ENCODE data around the gene LRCH3. TPM values are rescaled to one million over a fixed set of nuclear protein-coding genes. Genes with fewer than 3 reads are reported as not detected.

The LRCH3 gene
- polyA plus RNA-seq, 2 of the 4 experiments (the other 2 are of a cell fraction): 14.2 to 44.6 TPM

DNA sequence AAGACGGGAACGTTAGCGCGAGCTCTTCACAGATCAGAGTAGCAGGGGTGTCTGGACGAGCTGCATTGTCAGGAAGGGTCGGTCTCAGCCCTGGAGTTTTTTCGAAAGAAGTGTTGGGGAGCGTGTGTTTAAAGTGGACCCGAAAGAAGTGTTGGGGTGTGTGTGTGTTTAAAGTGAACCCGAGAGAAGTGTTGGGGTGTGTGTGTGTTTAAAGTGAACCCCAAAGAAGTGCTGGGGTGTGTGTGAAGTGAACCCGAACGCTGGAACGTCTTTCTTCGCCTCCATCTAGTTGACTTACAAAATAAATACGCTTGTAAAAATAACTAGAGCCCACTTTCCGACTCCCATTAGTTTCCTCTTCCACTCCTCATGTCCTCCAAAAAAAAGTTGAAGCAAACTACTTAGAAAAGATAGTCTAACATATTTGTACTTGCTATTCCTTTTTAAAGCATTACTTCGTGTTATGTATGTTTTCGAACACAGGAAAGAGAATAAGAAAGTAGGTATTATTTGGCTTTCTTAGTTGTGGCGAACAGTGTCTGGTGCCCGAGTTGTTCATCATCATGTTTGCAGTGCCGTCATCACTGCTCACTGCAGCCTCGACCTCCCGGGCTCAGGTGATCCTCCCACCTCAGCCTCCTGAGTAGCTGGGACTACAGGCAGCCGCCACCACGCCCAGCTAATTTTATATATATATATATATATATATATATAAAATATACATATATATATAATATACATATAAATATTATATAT lies 1.0 kb downstream of the LRCH3 start:
- TF ChIP-seq NFE2L2 (conservative IDR thresholded peaks at IDR 0.05; ENCODE audit: low read length): no peak
- TF ChIP-seq, protein P1, sequence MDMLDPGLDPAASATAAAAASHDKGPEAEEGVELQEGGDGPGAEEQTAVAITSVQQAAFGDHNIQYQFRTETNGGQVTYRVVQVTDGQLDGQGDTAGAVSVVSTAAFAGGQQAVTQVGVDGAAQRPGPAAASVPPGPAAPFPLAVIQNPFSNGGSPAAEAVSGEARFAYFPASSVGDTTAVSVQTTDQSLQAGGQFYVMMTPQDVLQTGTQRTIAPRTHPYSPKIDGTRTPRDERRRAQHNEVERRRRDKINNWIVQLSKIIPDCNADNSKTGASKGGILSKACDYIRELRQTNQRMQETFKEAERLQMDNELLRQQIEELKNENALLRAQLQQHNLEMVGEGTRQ (IDR thresholded peaks at IDR 0.05): no peak
- TF ChIP-seq SMC3 (IDR thresholded peaks at IDR 0.05): no peak
- TF ChIP-seq EP300 (IDR thresholded peaks at IDR 0.05): no peak
- TF ChIP-seq, protein P2, sequence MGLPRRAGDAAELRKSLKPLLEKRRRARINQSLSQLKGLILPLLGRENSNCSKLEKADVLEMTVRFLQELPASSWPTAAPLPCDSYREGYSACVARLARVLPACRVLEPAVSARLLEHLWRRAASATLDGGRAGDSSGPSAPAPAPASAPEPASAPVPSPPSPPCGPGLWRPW (IDR thresholded peaks at IDR 0.05): no peak
- no peak for TF ChIP-seq POLR2AphosphoS2 (conservative IDR thresholded peaks at IDR 0.05; ENCODE audit: low read length)
- no peak for TF ChIP-seq NR3C1 (IDR thresholded peaks at IDR 0.05)
- no peak for TF ChIP-seq ZC3H11A (IDR thresholded peaks at IDR 0.05)
- no peak for TF ChIP-seq KDM5A (IDR thresholded peaks at IDR 0.05)
- no peak for TF ChIP-seq EHF (CRISPR knock-in tag; IDR thresholded peaks at IDR 0.05)
- TF ChIP-seq, protein P3, sequence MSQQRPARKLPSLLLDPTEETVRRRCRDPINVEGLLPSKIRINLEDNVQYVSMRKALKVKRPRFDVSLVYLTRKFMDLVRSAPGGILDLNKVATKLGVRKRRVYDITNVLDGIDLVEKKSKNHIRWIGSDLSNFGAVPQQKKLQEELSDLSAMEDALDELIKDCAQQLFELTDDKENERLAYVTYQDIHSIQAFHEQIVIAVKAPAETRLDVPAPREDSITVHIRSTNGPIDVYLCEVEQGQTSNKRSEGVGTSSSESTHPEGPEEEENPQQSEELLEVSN (IDR thresholded peaks at IDR 0.05; ENCODE audit: borderline replicate concordance, low read depth): no peak
- TF ChIP-seq GATA3 (IDR thresholded peaks at IDR 0.05; ENCODE audit: borderline replicate concordance): no peak
- TF ChIP-seq CBX8 (IDR thresholded peaks at IDR 0.05): no peak
- TF ChIP-seq HDAC2 (IDR thresholded peaks at IDR 0.05): no peak
- no peak for TF ChIP-seq ZFP36 (IDR thresholded peaks at IDR 0.05; ENCODE audit: borderline replicate concordance, partially characterized antibody)
- TF ChIP-seq ZSCAN20 (CRISPR knock-in tag; IDR thresholded peaks at IDR 0.05): no peak
- no peak for TF ChIP-seq HOXB5 (CRISPR knock-in tag; IDR thresholded peaks at IDR 0.05)
- TF ChIP-seq, protein P4, sequence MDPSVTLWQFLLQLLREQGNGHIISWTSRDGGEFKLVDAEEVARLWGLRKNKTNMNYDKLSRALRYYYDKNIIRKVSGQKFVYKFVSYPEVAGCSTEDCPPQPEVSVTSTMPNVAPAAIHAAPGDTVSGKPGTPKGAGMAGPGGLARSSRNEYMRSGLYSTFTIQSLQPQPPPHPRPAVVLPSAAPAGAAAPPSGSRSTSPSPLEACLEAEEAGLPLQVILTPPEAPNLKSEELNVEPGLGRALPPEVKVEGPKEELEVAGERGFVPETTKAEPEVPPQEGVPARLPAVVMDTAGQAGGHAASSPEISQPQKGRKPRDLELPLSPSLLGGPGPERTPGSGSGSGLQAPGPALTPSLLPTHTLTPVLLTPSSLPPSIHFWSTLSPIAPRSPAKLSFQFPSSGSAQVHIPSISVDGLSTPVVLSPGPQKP (IDR thresholded peaks at IDR 0.05; ENCODE audit: low read depth, low read length): no peak
- H3K4me2 ChIP-seq: peak overlapping the region; percentile 88
- POLR2A ChIA-PET: interaction anchor here (1.0 to 1.2 kb wide), 2 partner anchors 41 to 63 kb away, joined by 3 to 4 read pairs; no protein-coding TSS in a partner anchor
- FAIRE-seq: no peak
- H3K9me3 ChIP-seq: no peaks in the 10 kb centered on the region
- ATAC-seq: peak; percentile 36 to 57; a peak in 4 of 6 replicates
- H3K4me3 ChIP-seq: peak overlapping the region; percentile 73
- WGBS (ENCODE audit: missing lambda C conversion rate): 18% methylated on average over 23 of the region's 25 CpGs
- no peak for DNase-seq (ENCODE audit: low read depth in 1 of 2, low spot score in 1 of 2)
- peak overlapping the region; percentile 88 to 95 for H3K27ac ChIP-seq
- peaks cover 35% of the 10 kb centered on the region; the same call in 2 of the 3 replicates for H3K4me1 ChIP-seq
- CTCF ChIA-PET: interaction anchor here (0.6 kb wide), 1 partner anchor 17 kb away, joined by 5 read pairs; no protein-coding TSS in a partner anchor

DNA sequence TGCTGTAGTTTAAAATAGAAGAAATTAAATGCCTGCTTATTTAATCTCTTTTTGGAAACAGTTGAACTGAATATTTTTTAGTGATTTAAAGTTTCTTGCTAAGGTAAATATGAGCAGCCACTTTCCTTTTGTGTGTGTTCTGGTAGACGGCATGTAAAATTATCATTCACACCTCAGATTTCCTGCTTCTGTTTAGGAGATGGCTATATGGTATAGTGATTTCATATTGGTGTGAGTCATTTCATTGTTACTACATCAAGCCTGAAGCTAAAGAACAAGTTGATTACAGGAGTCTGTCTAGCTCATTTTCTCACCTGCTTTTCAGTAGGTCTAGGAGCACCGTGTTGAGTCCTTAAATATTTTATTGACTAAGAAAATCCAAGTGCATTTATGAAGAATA lies 2.2 kb downstream of the LRCH3 start:
- Histone ChIP-seq H3K4me2 (peak overlapping the region; percentile 39), H3K4me3 (no peak overlapping the region), H3K4me1 (peaks cover 35% of the 10 kb centered on the region; the same call in 2 of the 3 replicates), H3K9me3 (no peaks in the 10 kb centered on the region), H3K27ac (no peak overlapping the region; a peak in 1 of 6 replicates)
- FAIRE-seq (no peak), ATAC-seq (no peak), DNase-seq (ENCODE audit: low read depth in 1 of 2, low spot score in 1 of 2) (no peak)
- no peak for TF ChIP-seq MAFK (IDR thresholded peaks at IDR 0.05; ENCODE audit: partially characterized antibody)
- TF ChIP-seq, protein P3 (IDR thresholded peaks at IDR 0.05; ENCODE audit: borderline replicate concordance, low read depth): no peak
- ChIA-PET CTCF (interaction anchor here (1.2 to 1.3 kb wide), 2 partner anchors 8 to 9 kb away, joined by 3 read pairs; no protein-coding TSS in a partner anchor), POLR2A (no interaction called here)
- WGBS (ENCODE audit: missing lambda C conversion rate): 48% methylated on average over 2 of the region's 2 CpGs

DNA sequence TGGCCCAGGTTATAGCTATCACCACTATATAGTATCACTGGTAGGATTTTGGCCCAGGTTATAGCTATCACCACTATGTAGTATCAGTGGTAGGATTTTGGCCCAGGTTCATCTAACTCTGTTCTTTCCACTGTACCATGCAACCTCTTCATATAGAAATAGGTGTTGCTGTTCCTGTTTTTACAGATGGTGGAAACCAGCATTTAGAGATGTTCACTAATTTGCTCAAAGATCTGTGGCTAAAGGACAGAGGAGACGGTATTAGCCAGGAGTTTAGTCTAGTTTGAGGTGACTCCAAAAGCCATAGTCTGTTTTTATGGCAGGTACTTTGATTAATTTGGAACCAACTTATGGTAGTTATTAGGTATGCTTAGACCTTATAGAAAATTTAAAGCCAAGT lies 3.1 kb downstream of the LRCH3 start:
- FAIRE-seq (no peak), ATAC-seq (no peak), DNase-seq (ENCODE audit: low read depth in 1 of 2, low spot score in 1 of 2) (no peak)
- 95% methylated on average over 1 of the region's 1 CpG for WGBS (ENCODE audit: missing lambda C conversion rate)
- Histone ChIP-seq H3K9me3 (no peaks in the 10 kb centered on the region), H3K4me1 (peaks cover 36% of the 10 kb centered on the region), H3K27ac (0 out of 6 replicates have a peak overlapping the region, but pooled peaks of 1 of the 2 experiments have one; percentile 24), H3K4me2 (peak overlapping the region; percentile 39; the same call in 2 of the 3 replicates), H3K4me3 (no peak overlapping the region)
- CTCF ChIA-PET: interaction anchor here (1.3 kb wide), 1 partner anchor 8 kb away, joined by 3 read pairs; no protein-coding TSS in a partner anchor
- POLR2A ChIA-PET: no interaction called here
- TF ChIP-seq ZFP36 (IDR thresholded peaks at IDR 0.05; ENCODE audit: borderline replicate concordance, partially characterized antibody) (no peak), HDAC2 (IDR thresholded peaks at IDR 0.05) (no peak), CBX8 (IDR thresholded peaks at IDR 0.05) (no peak)
- TF ChIP-seq, protein P3 (IDR thresholded peaks at IDR 0.05; ENCODE audit: borderline replicate concordance, low read depth): no peak

Data from A549 (cell line).